Lower lobe of right lung (tissue), 2 donors: Measurements from ENCODE around the gene BTBD16. TPM values are rescaled to one million over a fixed set of nuclear protein-coding genes. Genes with fewer than 3 reads are reported as not detected.

Experiments
- ATAC-seq, 2 donors: fragments of 200-7000 bp; cut with Tn5 transposase; one replicate each; pipeline ENCODE4 v1.9.1; 2020 to 2022; ENCODE audit warnings: mild to moderate bottlenecking in 2 of 2, moderate library complexity in 2 of 2
- DNase-seq: peaks from one replicate; pipeline ENCODE4 v3.0.0-alpha.2; 2020
- H3K27ac ChIP-seq: fragments of 200-600 bp; one replicate; pipeline ENCODE4 v1.8.0; 2022
- H3K27me3 ChIP-seq: fragments of 200-600 bp; one replicate; pipeline ENCODE4 v1.8.0; 2022; ENCODE audit warnings: low read depth
- H3K36me3 ChIP-seq: fragments of 200-600 bp; one replicate; pipeline ENCODE4 v1.8.0; 2022; ENCODE audit warnings: mild to moderate bottlenecking
- H3K4me1 ChIP-seq: fragments of 200-600 bp; one replicate; pipeline ENCODE4 v1.8.0; 2022
- H3K4me3 ChIP-seq: fragments of 200-600 bp; one replicate; pipeline ENCODE4 v1.8.0; 2022; ENCODE audit warnings: mild to moderate bottlenecking
- H3K9me3 ChIP-seq: fragments of 200-600 bp; one replicate; pipeline ENCODE4 v1.8.0; 2022
- CTCF ChIP-seq: fragments of 200-600 bp; IDR thresholded peaks from one replicate; pipeline ENCODE4 v1.8.0; 2022; ENCODE audit warnings: antibody characterized with exemption, mild to moderate bottlenecking
- intact Hi-C: fragments of 100-400 bp; cut with DNase I; formaldehyde crosslinking; loops from one replicate; pipeline ENCODE4 v1.11.0; 2022
- total RNA-seq: library from RNA; stranded (reverse); fragmentation: NEBNext Ultra II Directional; extraction: Animal tissue kit (Norgen Biotek cat#: 25700); gene quantifications from one replicate; pipeline ENCODE4 v1.2.1, GENCODE V29; 2021
- donor health status: DM: no; HTN: yes; CAD: no; lungs with severe emphysema.

BTBD16 gene
- total RNA-seq, 1 donor from 2014 or later, result 0.62 TPM

- TF ChIP-seq CTCF, result no peak
- Histone ChIP-seq H3K27ac (no peak overlapping the region), H3K9me3 (no peaks in the 10 kb centered on the region), H3K4me1 (no peaks in the 10 kb centered on the region), H3K27me3 (no peaks in the 10 kb centered on the region), H3K36me3 (no peaks in the 10 kb centered on the region), H3K4me3 (no peak overlapping the region)
- ATAC-seq (no peak), DNase-seq (no peak)
- intact Hi-C loops, result no loop called here
Measured at GRCh38 chr10:122357685-122358084, 86.6 kb downstream of the BTBD16 start.

- no peaks in the 10 kb centered on the region for H3K27me3 ChIP-seq
- no peak overlapping the region for H3K27ac ChIP-seq
- H3K4me3 ChIP-seq, result no peak overlapping the region
- H3K9me3 ChIP-seq, result no peaks in the 10 kb centered on the region
- H3K36me3 ChIP-seq, result no peaks in the 10 kb centered on the region
- DNase-seq, result no peak
- intact Hi-C loops, result no loop called here
- H3K4me1 ChIP-seq, result no peaks in the 10 kb centered on the region
- no peak for TF ChIP-seq CTCF
- no peak for ATAC-seq
Measured at GRCh38 chr10:122359621-122360020, 88.5 kb downstream of the BTBD16 start.

GRCh38 chr10:122361046-122361445 lies 90.0 kb downstream of the BTBD16 start:
- no peak for ATAC-seq

GRCh38 chr10:122362031-122362592 lies 91.0 kb downstream of the BTBD16 start:
- intact Hi-C loops, result no loop called here
- no peaks in the 10 kb centered on the region for H3K27me3 ChIP-seq
- no peaks in the 10 kb centered on the region for H3K9me3 ChIP-seq
- no peak for TF ChIP-seq CTCF
- H3K4me1 ChIP-seq, result no peaks in the 10 kb centered on the region
- H3K36me3 ChIP-seq, result no peaks in the 10 kb centered on the region
- no peak overlapping the region for H3K27ac ChIP-seq
- DNase-seq, result no peak
- no peak overlapping the region for H3K4me3 ChIP-seq
- no peak for ATAC-seq

More at GRCh38 chr10:122361046-122361445, 90.0 kb downstream of the BTBD16 start:
- Histone ChIP-seq H3K9me3 (no peaks in the 10 kb centered on the region), H3K36me3 (no peaks in the 10 kb centered on the region), H3K4me3 (no peak overlapping the region), H3K27ac (no peak overlapping the region), H3K4me1 (no peaks in the 10 kb centered on the region), H3K27me3 (no peaks in the 10 kb centered on the region)
- no peak for DNase-seq
- no peak for TF ChIP-seq CTCF
- intact Hi-C loops, result no loop called here

GRCh38 chr10:122362621-122363020 lies 91.5 kb downstream of the BTBD16 start:
- DNase-seq, result no peak
- Histone ChIP-seq H3K36me3 (no peaks in the 10 kb centered on the region), H3K27ac (no peak overlapping the region), H3K4me1 (no peaks in the 10 kb centered on the region), H3K9me3 (no peaks in the 10 kb centered on the region), H3K27me3 (no peaks in the 10 kb centered on the region), H3K4me3 (no peak overlapping the region)
- no peak for TF ChIP-seq CTCF
- intact Hi-C loops, result no loop called here
- ATAC-seq, result no peak
